Testis (tissue), 2 donors: ENCODE data around the gene AARSD1.

Experiments used
- POLR2A ChIP-seq: fragments of 450-650 bp; IDR thresholded peaks from one replicate; pipeline ENCODE4 v1.6.1; 2017; ENCODE audit warnings: antibody characterized with exemption, mild to moderate bottlenecking, moderate library complexity
- TF ChIP-seq, protein P1 (sequence below), 3 experiments: fragments of 450-650 bp in 2 of 3; fragments of 200-600 bp in 1 of 3; sonication (generic) in 1 of 3; IDR thresholded peaks; one replicate each; pipeline ENCODE4 v1.5.1; 2016 to 2019; ENCODE audit warnings: antibody characterized with exemption in 3 of 3, mild to moderate bottlenecking in 2 of 3, moderate library complexity in 1 of 3

DNA sequence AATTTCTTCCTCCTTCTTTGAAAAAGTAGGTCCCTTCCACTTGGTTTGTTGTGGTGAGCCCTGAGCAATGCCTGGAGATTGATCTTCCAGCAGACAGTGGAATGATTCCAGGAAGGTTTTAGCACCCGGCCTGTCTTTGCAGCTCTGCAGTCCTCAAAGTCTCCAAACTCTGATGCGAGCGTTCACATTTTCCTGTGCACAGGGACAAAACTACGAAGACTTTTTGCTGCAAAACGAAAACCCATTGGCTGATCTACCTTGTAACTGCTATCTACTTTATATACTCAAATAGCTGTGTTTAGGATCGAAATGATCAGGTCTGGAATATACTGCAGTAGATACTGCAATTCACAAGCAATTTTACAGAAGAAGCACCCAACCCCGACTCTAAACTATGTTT lies 42.0 kb downstream of the AARSD1 start:
- TF ChIP-seq, protein P1, sequence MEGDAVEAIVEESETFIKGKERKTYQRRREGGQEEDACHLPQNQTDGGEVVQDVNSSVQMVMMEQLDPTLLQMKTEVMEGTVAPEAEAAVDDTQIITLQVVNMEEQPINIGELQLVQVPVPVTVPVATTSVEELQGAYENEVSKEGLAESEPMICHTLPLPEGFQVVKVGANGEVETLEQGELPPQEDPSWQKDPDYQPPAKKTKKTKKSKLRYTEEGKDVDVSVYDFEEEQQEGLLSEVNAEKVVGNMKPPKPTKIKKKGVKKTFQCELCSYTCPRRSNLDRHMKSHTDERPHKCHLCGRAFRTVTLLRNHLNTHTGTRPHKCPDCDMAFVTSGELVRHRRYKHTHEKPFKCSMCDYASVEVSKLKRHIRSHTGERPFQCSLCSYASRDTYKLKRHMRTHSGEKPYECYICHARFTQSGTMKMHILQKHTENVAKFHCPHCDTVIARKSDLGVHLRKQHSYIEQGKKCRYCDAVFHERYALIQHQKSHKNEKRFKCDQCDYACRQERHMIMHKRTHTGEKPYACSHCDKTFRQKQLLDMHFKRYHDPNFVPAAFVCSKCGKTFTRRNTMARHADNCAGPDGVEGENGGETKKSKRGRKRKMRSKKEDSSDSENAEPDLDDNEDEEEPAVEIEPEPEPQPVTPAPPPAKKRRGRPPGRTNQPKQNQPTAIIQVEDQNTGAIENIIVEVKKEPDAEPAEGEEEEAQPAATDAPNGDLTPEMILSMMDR (IDR thresholded peaks at IDR 0.05) = no peak
- TF ChIP-seq POLR2A = no peak
